Measurements from ENCODE around the gene PDE6D. TPM values are rescaled to one million over a fixed set of nuclear protein-coding genes. Genes with fewer than 3 reads are reported as not detected.
A peak's percentile ranks its signal among the peaks of the same experiment; 100 is the strongest.

PDE6D gene
- total RNA-seq, 1 donor from 2014 or later = 23.6 TPM

DNA sequence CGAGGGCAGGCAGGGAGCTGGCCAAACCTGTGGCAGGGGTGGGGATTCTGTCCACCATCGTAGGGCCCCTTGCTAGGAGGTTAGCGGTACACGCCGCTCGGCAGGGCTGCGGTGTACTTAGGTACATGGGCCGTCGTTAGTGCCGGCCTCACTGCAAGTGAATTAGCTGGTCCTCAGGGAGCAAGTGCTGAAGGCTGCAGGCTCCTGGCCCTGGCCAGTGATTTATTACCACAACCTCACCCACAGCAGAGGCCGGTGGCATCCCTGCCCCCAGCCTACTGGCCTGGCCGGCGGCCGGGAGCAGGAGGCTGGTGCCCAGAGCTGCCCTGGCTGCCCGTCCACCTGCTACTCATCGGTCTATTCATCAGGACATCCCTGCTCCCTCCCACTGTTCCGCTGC lies 92.4 kb downstream of the PDE6D start:
- H3K9me3 ChIP-seq = no peaks in the 10 kb centered on the region
- intact Hi-C loops (cut with DNase I) = no loop called here

DNA sequence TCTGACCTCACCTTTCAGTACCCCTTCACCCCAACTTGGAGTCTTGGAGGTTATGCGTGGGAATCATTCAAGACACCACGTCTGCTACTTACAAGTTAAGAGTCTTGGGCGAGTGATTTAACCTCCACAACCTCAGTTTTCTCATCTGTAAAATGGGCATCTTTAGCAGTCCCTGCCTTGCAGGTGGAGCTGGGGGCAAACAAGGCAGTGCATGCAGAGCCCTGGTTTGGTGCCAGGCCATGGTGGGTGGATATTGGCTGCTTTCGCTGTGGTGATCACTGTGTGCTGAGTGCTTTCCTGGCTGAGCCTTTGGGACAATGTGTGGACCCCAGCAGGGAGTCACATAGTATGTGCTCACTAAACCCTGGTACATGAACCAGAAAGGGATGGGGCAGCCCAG lies 93.1 kb downstream of the PDE6D start:
- intact Hi-C loops (cut with DNase I) = no loop called here
- DNase-seq (ENCODE audit: extremely low spot score in 2 of 2) = no peak
- no peak for TF ChIP-seq POLR2A (IDR thresholded peaks at IDR 0.05)
- no peak for TF ChIP-seq POLR2AphosphoS5 (IDR thresholded peaks at IDR 0.05; ENCODE audit: insufficient read depth in 1 of 2, low read depth in 1 of 2)
- TF ChIP-seq, protein P1, sequence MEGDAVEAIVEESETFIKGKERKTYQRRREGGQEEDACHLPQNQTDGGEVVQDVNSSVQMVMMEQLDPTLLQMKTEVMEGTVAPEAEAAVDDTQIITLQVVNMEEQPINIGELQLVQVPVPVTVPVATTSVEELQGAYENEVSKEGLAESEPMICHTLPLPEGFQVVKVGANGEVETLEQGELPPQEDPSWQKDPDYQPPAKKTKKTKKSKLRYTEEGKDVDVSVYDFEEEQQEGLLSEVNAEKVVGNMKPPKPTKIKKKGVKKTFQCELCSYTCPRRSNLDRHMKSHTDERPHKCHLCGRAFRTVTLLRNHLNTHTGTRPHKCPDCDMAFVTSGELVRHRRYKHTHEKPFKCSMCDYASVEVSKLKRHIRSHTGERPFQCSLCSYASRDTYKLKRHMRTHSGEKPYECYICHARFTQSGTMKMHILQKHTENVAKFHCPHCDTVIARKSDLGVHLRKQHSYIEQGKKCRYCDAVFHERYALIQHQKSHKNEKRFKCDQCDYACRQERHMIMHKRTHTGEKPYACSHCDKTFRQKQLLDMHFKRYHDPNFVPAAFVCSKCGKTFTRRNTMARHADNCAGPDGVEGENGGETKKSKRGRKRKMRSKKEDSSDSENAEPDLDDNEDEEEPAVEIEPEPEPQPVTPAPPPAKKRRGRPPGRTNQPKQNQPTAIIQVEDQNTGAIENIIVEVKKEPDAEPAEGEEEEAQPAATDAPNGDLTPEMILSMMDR (IDR thresholded peaks at IDR 0.05) = no peak
- H3K9me3 ChIP-seq = no peaks in the 10 kb centered on the region
- no peak overlapping the region for H3K27ac ChIP-seq
- no peak overlapping the region for H3K4me3 ChIP-seq
- H3K36me3 ChIP-seq = no peaks in the 10 kb centered on the region
- no peaks in the 10 kb centered on the region for H3K4me1 ChIP-seq
- no peaks in the 10 kb centered on the region for H3K27me3 ChIP-seq

More for the DNA sequence above, 92.4 kb downstream of the PDE6D start:
- no peaks in the 10 kb centered on the region for H3K27me3 ChIP-seq
- no peaks in the 10 kb centered on the region for H3K4me1 ChIP-seq
- H3K36me3 ChIP-seq = no peaks in the 10 kb centered on the region
- TF ChIP-seq POLR2A (IDR thresholded peaks at IDR 0.05) (no peak), POLR2AphosphoS5 (IDR thresholded peaks at IDR 0.05; ENCODE audit: insufficient read depth in 1 of 2, low read depth in 1 of 2) (no peak)
- TF ChIP-seq, protein P1 (IDR thresholded peaks at IDR 0.05) = no peak
- H3K4me3 ChIP-seq = no peak overlapping the region
- DNase-seq (ENCODE audit: extremely low spot score in 2 of 2) = no peak
- H3K27ac ChIP-seq = no peak overlapping the region

DNA sequence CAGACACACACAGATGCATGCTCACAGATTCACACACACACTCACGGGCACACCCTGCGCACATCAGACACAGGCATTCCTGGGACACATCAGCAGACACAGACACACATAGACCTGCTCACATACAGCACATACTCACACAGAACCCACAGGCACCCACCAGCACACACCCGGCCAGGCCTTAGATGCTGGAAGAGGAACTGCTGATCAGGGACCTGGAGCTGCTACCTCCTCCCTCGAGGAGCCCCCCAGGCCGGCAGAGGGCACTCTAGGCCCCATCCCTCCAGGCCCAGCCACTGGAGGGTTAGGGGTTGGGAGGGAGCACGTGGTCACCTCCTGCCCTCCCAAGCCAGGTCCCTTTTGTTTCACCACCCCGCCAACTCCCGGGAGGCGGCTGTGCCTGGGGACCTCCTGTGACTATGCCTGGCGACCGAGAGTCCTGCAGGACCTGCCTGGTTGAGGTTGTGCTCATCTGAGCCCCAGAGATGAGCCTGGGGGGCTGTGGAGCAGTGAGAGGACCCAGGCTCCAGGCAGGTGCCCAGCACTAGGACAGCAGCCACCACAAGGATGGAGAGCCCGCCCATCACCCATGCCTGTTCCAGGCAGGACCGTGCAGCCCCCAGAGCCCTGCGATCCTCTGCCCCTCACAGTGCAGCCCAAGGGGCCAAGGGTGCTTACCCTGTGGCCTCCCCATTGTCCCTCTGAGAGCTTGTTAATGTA lies 93.8 kb downstream of the PDE6D start:
- no peaks in the 10 kb centered on the region for H3K4me1 ChIP-seq
- no peak overlapping the region for H3K4me3 ChIP-seq
- TF ChIP-seq, protein P1 (IDR thresholded peaks at IDR 0.05) = peak in 2 of 3 experiments; percentile 25 to 31
- no peak for TF ChIP-seq POLR2AphosphoS5 (IDR thresholded peaks at IDR 0.05; ENCODE audit: insufficient read depth in 1 of 2, low read depth in 1 of 2)
- no peaks in the 10 kb centered on the region for H3K27me3 ChIP-seq
- no peaks in the 10 kb centered on the region for H3K36me3 ChIP-seq
- intact Hi-C loops (cut with DNase I) = no loop called here
- H3K9me3 ChIP-seq = no peaks in the 10 kb centered on the region
- no peak for DNase-seq (ENCODE audit: extremely low spot score in 2 of 2)
- no peak overlapping the region for H3K27ac ChIP-seq

DNA sequence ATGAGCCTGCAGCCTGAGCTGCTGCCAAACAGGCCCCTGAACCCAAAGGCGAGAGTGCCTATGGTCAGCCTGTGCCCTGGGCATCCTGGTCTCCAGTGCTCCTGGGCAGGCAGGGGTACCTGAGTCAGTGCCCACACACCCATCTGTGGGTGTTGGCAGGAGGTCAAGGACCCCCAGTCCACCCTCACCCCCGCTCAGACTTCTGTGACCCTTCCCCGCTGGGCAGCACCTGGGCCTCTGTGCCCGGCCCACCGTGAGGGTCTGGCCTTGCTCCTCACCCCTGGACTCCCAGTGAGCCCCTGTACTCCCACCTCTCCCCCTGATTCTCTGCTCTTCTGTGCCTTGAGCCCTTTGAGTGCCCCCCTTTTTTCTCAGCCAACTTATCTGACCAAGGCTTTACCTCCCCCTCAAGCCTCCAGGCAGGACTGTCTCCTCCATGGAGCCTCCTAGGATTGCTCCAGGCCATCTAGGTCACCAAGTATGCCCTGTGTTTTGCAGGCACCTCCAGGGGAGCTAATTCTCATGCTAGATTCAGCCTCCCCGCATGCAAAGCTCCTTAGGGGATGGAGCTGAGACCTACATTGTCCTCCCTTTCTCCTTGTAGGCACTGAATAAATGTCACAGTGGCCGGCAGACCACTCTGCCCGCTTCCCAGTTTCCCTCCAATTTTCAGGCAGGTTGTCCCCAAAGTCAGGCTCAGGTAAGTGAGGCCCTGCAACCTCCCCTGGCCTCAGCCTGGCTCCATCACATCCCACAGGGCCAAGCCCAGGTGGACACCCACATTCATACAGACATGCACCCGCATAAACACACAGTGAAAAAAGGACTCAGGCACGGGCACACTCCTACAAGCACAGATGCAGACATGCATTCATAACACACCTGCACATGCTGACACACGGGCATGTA lies 94.6 kb downstream of the PDE6D start:
- Histone ChIP-seq H3K36me3 (no peaks in the 10 kb centered on the region), H3K27ac (no peak overlapping the region), H3K4me3 (no peak overlapping the region), H3K4me1 (peaks cover 8% of the 10 kb centered on the region), H3K9me3 (no peaks in the 10 kb centered on the region), H3K27me3 (no peaks in the 10 kb centered on the region)
- no peak for TF ChIP-seq POLR2A (IDR thresholded peaks at IDR 0.05)
- no peak for TF ChIP-seq POLR2AphosphoS5 (IDR thresholded peaks at IDR 0.05; ENCODE audit: insufficient read depth in 1 of 2, low read depth in 1 of 2)
- TF ChIP-seq, protein P1 (IDR thresholded peaks at IDR 0.05) = no peak
- intact Hi-C loops (cut with DNase I) = no loop called here
- no peak for DNase-seq (ENCODE audit: extremely low spot score in 2 of 2)

All from vagina (tissue), 2 donors.